Inflammatory macrophage (primary cell): Measurements from ENCODE around the gene ST6GALNAC3.
"Not testable (repeated sequence)": the region's sequence is repeated elsewhere in the genome, so short reads cannot be mapped to it uniquely, and the experiment has no call there.

Experiments
- DNase-seq, 2 donors: peaks; one replicate each; pipeline ENCODE4 v3.0.0-alpha.2; 2020 to 2022

ST6GALNAC3 gene

DNA sequence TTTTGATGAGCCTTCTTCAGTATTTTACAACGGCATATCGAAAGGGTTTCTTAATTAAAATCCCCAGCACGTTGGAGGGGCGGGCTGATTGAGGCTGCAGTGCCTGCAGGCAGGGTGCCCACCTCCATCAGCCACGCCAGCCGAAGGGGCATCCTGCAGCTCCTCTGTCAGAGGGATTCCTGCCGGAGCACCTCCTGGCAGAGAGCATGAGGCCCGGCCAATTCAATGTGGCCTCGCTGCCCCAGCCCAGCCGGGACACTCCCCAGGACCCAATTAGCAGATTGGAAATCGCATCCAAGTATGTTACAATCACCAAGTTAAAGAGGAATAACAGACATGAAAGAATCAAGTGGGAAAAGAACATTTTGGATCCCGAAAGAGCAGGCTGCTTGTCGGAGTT is 216.6 kb downstream of the ST6GALNAC3 start:
- DNase-seq, result no peak

DNA sequence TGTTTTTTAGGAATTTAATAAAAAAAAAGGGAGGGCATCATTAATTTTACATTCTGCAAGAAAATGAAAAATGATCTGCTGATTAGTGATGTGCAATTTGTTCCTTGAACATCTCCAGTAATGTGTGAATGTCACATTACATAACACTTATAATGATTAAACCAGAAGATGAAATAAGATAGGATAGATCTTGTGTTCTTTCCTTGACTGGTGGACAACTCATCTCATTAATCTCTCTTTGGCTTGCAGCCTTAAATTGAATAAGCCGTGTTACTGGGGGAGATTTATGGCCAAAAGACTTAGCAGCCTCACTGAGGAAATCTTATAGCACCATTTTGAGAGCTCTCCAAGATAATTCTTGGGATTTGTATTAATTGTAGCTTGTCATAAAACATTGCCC is 217.2 kb downstream of the ST6GALNAC3 start:
- no peak for DNase-seq

DNA sequence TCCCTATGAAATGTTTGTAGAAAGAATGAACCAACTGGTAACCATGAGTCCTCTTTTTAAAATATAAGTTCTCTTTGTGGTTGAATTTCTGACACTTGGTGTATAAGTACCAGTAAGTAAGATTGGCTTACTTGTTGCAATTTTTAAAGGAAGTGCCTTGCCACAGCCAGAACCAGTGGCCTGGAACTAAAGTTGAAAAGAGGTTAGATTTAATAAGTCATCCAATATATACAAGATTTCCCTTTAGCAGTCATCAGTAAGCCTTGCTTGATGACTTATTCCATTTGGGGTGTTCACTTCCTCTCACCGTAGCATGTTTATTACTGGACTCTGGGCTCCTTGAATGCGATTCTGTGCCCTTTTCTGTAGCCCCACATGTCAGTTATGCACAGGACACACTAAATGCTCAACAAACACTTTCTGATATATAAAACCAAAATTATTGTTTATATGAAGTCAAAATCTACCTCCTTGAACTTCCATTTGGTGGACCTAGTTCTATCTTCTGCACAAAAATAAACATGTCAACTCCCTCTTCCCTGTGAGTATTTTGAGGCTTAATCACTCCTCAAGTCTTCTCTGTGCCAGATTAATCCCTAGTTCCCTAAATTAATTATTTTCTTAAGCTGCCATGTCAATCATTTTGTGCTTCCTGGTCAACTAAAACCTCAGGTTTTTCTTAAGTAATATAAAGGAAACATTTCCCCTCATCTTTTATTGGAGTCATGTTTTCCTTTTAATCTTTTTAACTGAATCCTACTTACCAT is 218.1 kb downstream of the ST6GALNAC3 start:
- DNase-seq, result no peak

DNA sequence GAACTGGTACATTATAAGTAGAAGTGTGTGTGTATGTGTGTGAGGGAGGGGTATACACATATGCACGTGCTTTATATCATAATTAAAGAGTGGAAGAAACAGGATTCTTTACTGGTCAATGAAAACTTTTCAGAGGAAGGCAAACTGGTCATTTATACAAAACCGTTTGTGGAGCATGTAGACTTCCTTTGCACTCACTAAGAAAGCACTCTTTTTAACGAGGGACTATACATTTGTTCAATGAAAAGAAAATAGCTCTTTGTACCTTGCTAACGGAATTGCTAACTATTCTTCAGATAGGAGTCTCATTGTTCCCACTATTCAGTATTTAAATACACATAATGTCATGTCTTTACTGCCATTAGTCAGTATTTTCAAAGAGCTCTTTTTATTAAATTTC is 219.3 kb downstream of the ST6GALNAC3 start:
- no peak for DNase-seq

DNA sequence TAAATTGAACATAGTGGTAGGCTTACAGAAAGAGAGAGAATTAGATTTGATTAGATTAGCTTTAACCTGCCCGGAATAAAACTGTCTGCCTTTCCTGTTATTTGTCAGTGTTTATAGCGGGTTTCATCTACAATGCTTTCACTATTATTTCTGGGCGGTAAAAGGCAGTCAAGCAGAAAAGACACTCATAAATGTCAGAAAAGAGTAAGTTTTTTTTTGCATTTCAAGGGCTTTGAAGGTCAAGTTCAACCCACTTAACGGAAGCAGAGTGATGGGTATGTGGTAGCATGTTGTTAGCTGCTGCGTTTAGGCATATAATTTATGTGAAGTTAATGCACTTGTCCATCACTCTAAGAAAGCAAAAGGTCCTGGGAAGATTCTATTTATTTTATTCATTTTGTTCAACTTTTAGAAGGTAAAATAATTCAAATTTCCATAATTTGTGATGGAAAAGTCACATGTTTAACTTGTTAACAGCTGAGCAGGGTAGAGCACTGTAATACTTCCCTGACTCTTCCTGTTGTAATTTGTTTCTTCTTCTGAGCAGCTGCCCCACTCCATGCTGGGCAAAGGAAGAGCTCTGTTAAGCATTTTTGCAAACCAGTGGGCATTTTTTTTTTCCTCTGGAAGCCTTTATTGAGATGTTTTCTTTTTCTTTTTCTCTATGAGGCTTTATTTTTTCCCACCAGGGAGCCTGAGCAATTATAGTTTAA is 220.1 kb downstream of the ST6GALNAC3 start:
- no peak for DNase-seq

DNA sequence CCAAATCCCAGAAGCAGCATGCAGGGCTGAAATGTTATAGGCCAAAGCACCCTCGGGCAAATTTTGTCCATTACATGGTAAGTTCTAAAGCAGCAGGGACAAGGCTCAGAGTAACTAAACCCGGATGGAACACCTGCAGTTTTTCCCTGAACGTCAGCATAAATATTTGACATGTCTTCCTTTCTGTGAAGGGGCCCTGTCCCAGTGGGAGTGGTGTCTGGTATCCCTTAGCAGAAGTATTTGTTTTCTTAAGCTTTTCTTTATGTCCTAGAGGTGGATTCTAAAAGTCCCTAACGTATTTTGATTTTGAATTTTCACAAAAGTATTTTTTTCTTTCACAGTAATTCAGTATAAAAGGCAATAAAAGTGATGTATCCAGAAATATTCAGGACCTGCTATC is 223.9 kb downstream of the ST6GALNAC3 start:
- DNase-seq, result no peak

DNA sequence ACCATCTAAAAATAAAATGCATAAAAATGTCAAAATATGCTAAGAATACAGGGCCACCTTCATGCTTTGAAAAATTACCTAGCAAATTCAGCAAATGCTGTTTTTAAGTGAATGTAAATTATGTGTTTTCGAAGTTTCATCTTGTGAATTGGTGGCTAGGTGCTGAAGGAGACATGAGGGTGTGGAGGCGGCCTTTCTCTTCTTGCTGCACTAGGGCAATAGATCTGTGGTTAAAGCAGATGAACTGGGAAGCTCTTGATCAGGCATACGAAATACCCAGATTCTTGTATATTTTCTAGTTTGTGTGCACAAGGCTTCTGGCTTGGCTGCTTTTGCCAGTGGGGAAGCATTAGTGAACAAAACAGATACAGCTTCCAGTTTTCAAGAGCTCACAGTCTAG is 224.5 kb downstream of the ST6GALNAC3 start:
- DNase-seq, result no peak

DNA sequence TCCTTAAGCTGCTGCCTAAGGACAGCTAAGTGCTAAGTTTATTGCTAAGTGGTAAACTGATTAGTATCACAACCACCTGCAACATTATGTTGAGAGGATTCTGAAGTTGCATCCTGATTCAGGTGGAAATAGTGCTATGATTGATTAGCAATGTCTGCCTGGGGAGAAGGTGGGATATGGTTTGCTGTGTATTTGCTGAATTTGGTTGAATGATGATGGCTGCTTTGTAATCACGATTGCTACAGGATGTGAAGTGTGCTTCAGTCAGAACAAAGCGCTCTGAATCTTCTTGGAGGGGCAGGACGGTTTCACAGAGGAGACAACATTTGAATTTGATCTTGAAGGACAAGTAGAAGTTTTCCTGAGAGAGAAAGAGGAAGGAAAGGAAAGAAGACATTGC is 226.0 kb downstream of the ST6GALNAC3 start:
- DNase-seq, result no peak

DNA sequence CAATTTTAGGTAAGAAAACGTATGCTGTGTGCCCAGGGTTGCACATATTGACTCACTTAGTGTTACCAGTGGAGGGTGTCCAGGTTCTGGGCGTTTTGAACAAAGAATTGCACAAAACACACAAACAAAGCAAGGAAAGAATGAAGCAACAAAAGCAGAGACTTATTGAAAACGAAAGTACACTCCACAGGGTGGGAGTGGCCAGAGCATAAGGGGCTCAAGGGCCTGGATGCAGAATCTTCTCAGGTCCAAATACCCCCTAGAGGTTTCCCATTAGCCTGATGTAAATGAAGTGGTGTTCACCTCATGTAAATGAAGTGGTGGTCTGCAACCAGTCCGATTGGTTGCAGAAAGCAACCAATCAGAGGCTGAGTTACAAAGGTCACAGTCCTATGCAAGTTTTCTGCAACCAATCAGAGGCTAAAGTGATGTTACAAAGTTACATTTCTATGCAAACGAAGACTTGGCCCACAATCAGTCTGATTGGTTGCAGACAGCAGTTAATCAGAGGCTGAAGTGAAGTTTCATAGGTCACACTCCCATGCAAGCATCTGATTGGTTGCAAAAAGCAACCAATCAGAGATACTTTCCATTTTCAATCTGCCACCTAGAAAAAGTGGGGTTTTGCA is 228.3 kb downstream of the ST6GALNAC3 start:
- DNase-seq, result no peak

DNA sequence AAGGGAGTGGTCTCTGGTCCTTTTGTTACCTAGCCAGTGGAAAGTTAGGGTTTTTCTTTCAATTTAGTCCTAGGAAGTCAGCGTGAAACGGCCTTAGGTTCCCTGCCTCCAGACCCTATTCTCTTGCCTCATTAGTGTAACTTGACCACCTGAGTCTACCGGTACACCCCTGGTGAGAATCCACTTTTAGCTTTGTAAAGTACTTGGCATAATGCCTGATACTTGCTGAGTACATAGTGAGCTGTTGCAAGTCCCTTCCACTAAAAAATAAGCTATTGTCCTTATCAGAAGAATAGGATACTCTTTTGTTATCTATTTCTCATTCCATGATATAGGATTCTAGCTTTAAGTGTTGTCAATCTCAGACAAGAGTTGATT is 228.8 kb downstream of the ST6GALNAC3 start:
- DNase-seq, result no peak

DNA sequence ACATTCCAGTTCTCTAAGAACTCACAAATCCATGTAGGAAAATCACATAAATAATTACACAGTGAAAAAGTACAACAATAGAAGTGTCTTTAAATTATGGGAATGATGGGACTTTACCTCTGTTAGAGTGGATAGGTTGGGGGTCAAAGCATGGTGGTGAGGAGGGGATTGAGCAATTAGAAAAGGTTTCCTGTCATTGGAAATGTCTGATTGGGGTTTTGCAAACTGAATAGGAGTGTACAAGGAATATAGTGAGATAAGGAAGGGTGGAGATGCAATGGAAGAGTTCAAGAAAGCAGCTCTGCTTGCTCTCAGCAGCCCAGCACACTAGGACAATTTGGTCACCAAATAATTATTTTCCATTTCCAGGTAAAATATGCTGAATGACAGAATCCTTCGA is 238.8 kb downstream of the ST6GALNAC3 start:
- no peak for DNase-seq

DNA sequence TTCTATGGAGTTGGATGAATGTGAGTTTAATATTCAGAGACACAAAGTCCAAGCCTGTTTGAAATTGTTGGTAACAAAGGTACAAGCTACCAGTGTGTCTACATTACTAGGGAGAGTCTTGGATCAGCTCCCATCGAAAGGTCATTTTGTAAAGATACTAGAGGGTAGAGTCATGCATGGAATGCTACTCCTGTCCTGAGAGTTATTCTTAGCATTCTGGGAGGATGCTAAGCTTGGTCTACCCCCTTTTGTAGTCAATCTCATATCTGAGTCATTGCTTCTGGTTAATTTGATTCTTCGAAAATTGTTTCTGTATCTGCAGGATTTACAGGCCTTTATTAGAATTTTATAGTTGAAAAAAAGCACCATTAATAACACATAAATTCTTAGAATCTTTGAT is 240.2 kb downstream of the ST6GALNAC3 start:
- no peak for DNase-seq

DNA sequence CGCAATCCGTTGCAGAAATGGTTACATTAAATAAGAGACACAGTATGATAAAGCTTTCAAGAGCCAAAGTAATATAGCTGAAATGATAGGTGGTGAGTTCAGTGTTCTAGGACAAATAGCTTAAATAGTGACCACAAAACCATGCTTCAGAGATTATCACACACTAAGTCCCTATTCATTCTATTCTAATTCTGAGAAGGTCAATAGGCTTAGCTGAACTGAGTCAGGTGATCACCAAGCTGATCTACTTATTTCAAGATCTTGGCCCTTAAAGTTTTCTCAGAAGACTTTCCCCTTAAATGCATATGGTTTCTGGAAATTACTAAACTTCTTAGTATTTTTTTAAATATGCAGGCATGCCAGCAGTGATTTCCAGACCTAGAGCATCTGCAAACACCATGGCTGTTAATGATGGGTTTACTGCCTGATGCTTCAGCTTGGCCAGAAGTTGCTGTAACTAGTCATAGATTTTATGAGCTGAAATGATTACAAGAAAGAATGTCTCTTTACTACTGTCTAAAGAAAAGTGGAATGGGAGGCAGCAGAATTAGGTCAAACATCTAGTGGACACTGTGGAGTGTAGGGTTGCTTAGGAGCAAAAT is 242.9 kb downstream of the ST6GALNAC3 start:
- no peak for DNase-seq

DNA sequence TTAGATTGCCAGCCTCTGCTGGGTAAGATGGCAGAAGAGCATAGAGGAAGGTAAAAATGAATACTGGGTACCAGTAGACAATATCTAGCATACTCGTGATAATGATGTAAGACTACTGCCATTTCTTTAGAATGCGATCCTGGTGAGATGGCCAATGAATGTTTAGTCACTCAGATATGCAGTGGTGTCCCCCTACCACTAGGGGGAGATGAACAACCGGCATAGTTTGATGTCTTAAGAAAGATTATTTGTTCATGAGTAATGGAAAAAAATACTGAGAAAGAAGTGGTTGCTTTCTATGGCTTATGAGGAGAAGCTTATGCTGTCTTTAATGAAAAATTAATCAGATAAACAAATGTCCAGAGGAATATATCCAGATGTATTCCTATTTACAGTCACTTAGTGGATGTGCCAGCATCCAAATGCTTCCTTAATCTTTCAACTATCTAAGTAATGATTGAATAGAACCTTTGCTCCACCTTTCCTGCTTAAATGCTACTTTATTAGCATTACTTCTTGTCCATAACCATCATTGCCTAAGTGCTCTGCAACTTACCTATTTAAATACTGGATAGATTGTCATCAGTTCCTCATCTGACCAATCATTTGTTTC is 256.6 kb downstream of the ST6GALNAC3 start:
- DNase-seq, result peak; percentile 48 to 63

DNA sequence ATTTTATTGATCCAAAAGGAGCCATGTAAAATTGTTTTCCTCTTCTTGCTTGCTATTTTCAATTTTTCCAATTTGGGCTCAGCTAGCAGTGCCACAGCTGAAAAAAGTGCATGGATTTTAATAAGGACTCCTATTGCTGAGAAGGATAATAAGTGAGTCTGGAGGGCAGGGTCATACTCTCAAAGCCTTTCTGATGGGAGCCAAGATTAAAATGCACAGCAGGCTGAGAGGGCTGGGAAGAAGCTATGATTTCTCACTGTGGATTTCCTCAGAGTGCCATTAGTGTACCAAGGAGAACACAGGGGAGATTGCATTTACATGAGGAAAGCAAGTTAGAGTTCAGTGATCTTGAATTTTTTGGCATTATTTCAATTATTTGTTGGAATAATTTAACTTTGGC is 261.3 kb downstream of the ST6GALNAC3 start:
- DNase-seq, result no peak

DNA sequence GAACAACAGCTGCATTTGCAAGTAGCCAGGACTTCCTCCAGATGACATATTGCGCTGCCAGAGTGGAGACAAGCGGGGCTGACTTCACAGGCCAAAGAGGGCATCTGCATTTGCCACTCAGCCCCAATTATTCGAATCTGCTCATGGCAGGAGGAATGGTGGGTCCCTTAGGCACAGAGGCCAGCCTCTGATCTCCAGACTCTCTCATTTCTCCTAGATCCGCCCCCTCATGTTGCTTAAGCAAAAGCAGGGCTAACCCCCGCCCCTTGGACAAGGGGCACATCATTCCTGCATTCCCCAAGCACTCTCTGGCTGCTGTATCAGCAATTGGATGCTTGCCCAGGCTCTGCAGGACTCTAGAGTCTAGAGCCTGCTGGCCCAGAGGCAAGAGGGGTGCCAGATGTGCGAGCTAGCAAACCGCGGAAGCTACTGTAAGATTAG is 262.4 kb downstream of the ST6GALNAC3 start:
- no peak for DNase-seq

DNA sequence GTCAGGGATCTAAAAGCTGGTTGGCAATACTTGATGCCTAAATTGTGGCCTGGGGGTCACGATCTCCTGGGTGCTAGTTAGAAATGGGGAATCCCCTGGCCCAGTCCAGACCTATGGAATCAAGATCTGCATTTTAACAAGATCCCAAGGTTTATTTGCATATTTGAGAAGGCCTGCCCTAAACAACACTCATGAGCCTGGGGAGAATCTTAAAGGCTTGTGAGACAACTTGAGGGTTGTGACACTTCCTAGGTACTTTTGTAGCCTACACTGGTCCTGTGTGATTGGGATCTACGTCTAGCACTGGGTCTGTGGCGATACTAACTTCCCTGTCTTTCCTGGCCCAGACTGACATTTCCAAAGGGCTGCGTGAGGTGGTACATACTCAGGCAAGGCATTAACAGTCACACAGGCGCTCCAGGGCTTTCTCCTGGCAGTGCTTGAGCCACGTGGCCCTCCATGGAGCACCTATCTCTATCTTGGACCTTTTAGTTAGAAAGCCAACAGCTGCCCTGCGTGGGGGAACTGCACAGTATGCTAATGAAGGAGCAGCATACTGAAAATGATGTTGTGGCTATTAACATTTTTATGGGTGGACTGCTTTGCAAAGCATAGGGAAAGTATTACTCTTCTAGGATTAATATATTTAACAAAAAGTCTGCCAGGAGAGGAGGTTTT is 263.1 kb downstream of the ST6GALNAC3 start:
- no peak for DNase-seq

DNA sequence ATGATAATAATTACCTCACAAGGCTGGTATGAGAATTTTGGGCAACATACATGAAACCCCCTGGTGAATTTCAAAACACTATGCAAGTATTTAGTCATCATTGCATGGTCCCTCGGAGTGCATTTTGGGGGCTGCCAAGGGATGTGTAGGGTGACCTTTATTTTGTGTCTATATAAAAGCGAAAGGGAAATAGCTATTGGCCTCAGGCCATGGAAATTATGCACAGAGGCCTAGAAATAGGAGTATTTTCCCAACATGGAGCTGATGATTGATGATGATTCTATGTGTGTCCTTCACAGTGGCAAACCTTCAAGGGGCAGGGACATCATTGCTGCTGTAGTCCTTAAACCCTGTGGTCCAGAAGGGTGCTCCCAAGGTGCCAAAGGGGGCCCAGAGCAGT is 265.5 kb downstream of the ST6GALNAC3 start:
- no peak for DNase-seq

DNA sequence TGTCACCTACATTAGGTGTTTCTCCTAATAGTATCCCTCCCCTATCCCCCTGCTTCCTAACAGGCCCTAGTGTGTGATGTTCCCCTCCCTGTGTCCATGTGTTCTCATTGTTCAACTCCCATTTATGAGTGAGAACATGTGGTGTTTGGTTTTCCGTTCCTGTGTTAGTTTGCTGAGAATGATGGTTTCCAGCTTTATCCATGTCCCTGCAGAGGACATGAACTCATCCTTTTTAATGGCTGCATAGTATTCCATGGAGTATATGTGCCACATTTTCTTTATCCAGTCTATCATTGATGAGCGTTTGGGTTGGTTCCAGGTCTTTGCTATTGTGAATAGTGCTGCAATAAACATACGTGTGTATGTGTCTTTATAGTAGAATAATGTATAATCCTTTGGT is 267.3 kb downstream of the ST6GALNAC3 start:
- not testable (repeated sequence) for DNase-seq

DNA sequence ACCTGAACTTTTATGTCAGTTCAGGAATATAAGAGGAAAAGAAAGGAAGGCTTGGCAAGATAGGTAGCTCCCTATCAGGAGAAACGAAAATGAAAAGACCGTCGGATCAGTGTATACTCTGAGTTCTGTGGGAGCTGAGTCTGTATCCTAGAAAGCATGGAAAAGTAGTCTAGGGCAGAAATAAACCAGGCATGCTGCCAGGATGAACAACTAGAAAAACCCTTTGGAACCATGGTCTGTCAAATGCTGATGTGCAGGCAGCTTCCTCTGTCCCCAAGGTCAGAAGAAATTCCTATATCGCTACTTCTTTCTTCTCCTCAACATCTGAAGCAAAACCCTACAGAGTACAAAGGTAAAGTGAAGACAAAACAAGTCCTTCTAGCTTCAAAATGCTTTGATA is 268.8 kb downstream of the ST6GALNAC3 start:
- no peak for DNase-seq

DNA sequence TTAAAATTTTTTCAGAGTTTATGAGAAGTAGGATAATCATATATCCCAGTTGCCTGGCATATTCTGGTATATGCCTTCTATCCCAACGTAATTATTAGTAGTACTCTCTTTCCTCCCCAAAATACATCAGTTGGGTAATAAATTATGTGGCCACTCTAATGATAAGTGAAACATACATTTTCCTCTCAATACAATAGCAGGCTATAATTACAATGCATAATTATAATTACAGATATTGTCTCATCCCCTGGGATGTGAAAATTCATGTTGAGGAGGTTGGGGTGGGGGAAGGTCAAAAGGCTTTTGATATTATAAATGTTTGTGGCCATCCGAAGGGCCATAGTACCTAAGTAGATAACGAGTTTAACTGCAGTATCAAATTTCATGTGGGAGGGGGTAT is 277.1 kb downstream of the ST6GALNAC3 start:
- DNase-seq, result no peak

DNA sequence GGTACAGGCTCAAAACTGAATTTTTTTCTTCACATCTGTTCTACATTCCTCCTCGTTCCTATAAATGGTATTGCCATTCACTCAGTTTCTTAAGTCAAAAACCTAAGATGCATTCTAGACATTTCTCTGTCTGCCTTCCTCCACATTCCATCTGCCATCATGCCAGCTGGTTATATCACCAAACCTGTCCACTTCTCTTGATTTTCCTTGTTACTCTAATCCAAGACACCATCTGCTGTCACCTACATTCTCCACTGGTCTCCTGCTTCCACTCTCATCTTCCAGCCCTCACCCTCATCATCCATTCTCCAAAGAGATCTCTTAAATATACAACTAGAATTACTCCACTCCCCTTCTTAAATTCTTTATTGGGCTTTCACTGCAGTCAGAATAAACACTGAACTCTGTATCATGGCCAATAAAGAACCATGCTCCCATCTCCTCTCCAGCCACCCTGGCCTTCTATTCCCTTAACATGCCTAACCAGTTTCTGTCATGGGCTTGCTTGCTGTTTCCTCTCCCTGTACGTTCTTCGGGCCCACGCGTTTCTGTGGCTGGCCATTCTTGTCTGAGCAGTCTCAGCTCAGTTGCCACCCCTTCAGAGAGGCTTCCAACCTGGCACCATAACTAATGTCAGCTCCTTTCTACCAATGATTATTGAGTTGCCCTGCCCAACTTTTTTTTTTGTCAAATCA is 278.3 kb downstream of the ST6GALNAC3 start:
- no peak for DNase-seq
